ENCODE measurements around the gene DKK1.

- TF ChIP-seq CTCF (IDR thresholded peaks at IDR 0.05) (no peak), POLR2A (IDR thresholded peaks at IDR 0.05) (no peak)
Measured at GRCh38 chr10:52279546-52279945, 34.5 kb upstream of the DKK1 start.
